ENCODE data around the gene VEGFB.
A peak's percentile ranks its signal among the peaks of the same experiment; 100 is the strongest.

Gene VEGFB

GRCh38 chr11:64252003-64252872 is 17.9 kb downstream of the VEGFB start:
- TF ChIP-seq CTCF (IDR thresholded peaks at IDR 0.05) = peak; percentile 23

- TF ChIP-seq CTCF (IDR thresholded peaks at IDR 0.05) = no peak
Observed at GRCh38 chr11:64253043-64253442, 18.7 kb downstream of the VEGFB start.

DNA sequence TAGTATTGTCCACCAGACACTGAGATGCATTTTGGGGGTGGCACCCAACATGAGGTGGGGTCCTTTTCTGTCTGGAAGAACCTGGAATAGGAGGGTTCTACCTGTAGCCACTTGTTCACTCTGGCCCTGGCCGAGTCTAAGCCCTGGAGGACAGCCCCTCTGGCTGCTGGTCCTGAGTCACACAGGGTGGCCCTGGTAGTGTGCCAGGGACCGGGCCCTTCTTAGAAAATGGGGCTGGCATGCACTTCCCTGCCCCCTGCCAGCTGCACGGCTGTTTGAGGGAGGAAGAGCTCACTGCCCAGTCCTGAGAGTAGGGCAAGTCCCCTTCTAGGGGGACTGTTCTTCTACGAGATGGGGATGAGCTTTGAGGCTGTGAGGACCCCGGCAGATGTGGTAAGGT is 19.1 kb downstream of the VEGFB start:
- TF ChIP-seq CTCF (IDR thresholded peaks at IDR 0.05) = no peak

- no peak for TF ChIP-seq CTCF (IDR thresholded peaks at IDR 0.05)
Observed at GRCh38 chr11:64254326-64254725, 19.9 kb downstream of the VEGFB start.

GRCh38 chr11:64255135-64256128 is 21.0 kb downstream of the VEGFB start:
- TF ChIP-seq CTCF (IDR thresholded peaks at IDR 0.05) = no peak

- TF ChIP-seq CTCF (IDR thresholded peaks at IDR 0.05) = no peak
Observed at GRCh38 chr11:64256300-64256699, 21.9 kb downstream of the VEGFB start.

- no peak for TF ChIP-seq CTCF (IDR thresholded peaks at IDR 0.05)
Observed at GRCh38 chr11:64258356-64258755, 24.0 kb downstream of the VEGFB start.
